IPS-NIHi11 (cell line): Measurements from ENCODE around the gene ZBTB21.
A peak's percentile ranks its signal among the peaks of the same experiment; 100 is the strongest.

Experiments
- DNase-seq: peaks from one replicate; pipeline ENCODE4 v3.0.0; 2012; ENCODE audit warnings: mixed read lengths, low spot score

The ZBTB21 gene

GRCh38 chr21:42039911-42040351 lies 29.8 kb upstream of the ZBTB21 start:
- DNase-seq = no peak

GRCh38 chr21:42039470-42039901 lies 29.3 kb upstream of the ZBTB21 start:
- DNase-seq = no peak

- DNase-seq = no peak
Observed at GRCh38 chr21:42038826-42039425, 28.8 kb upstream of the ZBTB21 start.

GRCh38 chr21:42038393-42038792 lies 28.2 kb upstream of the ZBTB21 start:
- no peak for DNase-seq

GRCh38 chr21:42037943-42038342 lies 27.8 kb upstream of the ZBTB21 start:
- DNase-seq = no peak

GRCh38 chr21:42037516-42037915 lies 27.4 kb upstream of the ZBTB21 start:
- no peak for DNase-seq

- no peak for DNase-seq
Observed at GRCh38 chr21:42036313-42036712, 26.2 kb upstream of the ZBTB21 start.

GRCh38 chr21:42032968-42033367 lies 22.8 kb upstream of the ZBTB21 start:
- DNase-seq = no peak

GRCh38 chr21:42032266-42032665 lies 22.1 kb upstream of the ZBTB21 start:
- no peak for DNase-seq

- DNase-seq = no peak
Observed at GRCh38 chr21:42031816-42032215, 21.7 kb upstream of the ZBTB21 start.

GRCh38 chr21:42031241-42031640 lies 21.1 kb upstream of the ZBTB21 start:
- DNase-seq = no peak

GRCh38 chr21:42030311-42030710 lies 20.2 kb upstream of the ZBTB21 start:
- DNase-seq = no peak

GRCh38 chr21:42028766-42029425 lies 18.7 kb upstream of the ZBTB21 start:
- DNase-seq = no peak

- DNase-seq = no peak
Observed at GRCh38 chr21:42027822-42028765, 17.9 kb upstream of the ZBTB21 start.

- no peak for DNase-seq
Observed at GRCh38 chr21:42027085-42027821, 17.1 kb upstream of the ZBTB21 start.

GRCh38 chr21:42026082-42026435 lies 15.9 kb upstream of the ZBTB21 start:
- no peak for DNase-seq

GRCh38 chr21:42025376-42026081 lies 15.4 kb upstream of the ZBTB21 start:
- DNase-seq = no peak

- DNase-seq = no peak
Observed at GRCh38 chr21:42022906-42023305, 12.7 kb upstream of the ZBTB21 start.

GRCh38 chr21:42022091-42022430 lies 11.9 kb upstream of the ZBTB21 start:
- DNase-seq = peak; percentile 43

- peak; percentile 71 for DNase-seq
Observed at GRCh38 chr21:42021371-42022090, 11.4 kb upstream of the ZBTB21 start.

- no peak for DNase-seq
Observed at GRCh38 chr21:42019706-42020105, 9.5 kb upstream of the ZBTB21 start.
